IMR-90 (cell line): ENCODE results near the gene SPCS1. TPM values are rescaled to one million over a fixed set of nuclear protein-coding genes. Genes with fewer than 3 reads are reported as not detected.
A peak's percentile ranks its signal among the peaks of the same experiment; 100 is the strongest.

ENCODE experiments used
- ATAC-seq: fragments of 200-7000 bp; cut with Tn5 transposase; 2 replicates; pipeline ENCODE4 v1.9.1; 2020; ENCODE audit warnings: low read depth, mild to moderate bottlenecking, moderate library complexity
- BruUV-seq: library from RNA; stranded (reverse); fragments of 400-500 nt; replicated peaks from 2 replicates; lab custom pipeline; 2021; lab: Mats Ljungman, UMichigan
- CTCF ChIA-PET: fragments of 300-600 bp; formaldehyde crosslinking; extraction: SDS; loops from one replicate; lab custom pipeline; 2021; ENCODE audit warnings: antibody characterized with exemption; lab: Yijun Ruan, JAX
- POLR2A ChIA-PET: fragments of 300-600 bp; sonication (Branson Sonifier 250); formaldehyde crosslinking; loops from one replicate; lab custom pipeline; 2022; ENCODE audit warnings: antibody characterized with exemption; ENCODE audit not compliant: unreplicated experiment; lab: Charles Lee
- DNase-seq: peaks from one replicate; pipeline ENCODE4 v3.0.0; 2013
- H2AFZ ChIP-seq: replicated peaks from 2 replicates; pipeline ENCODE3; 2013; ENCODE audit warnings: low read length, mild to moderate bottlenecking; ENCODE audit not compliant: poor library complexity
- H2AK5ac ChIP-seq: 2 replicates; pipeline ENCODE4 v1.6.1; 2013; ENCODE audit warnings: low read depth, low read length, inconsistent platforms
- H2AK9ac ChIP-seq: replicated peaks from 2 replicates; pipeline ENCODE3; 2013; ENCODE audit warnings: mild to moderate bottlenecking, low read depth, low read length, moderate library complexity; ENCODE audit not compliant: poor library complexity
- H2BK120ac ChIP-seq: 2 replicates; pipeline ENCODE4 v1.6.1; 2013; ENCODE audit warnings: low read depth, low read length, inconsistent platforms
- H2BK15ac ChIP-seq: 3 replicates; pipeline ENCODE4 v1.6.1; 2013; ENCODE audit warnings: low read depth, low read length, inconsistent platforms
- H2BK20ac ChIP-seq: 2 replicates; pipeline ENCODE4 v1.6.1; 2013; ENCODE audit warnings: low read depth, mild to moderate bottlenecking, inconsistent platforms, low read length, moderate library complexity
- H2BK5ac ChIP-seq: 2 replicates; pipeline ENCODE4 v1.6.1; 2013; ENCODE audit warnings: mild to moderate bottlenecking, low read depth, low read length, inconsistent platforms; ENCODE audit not compliant: poor library complexity, severe bottlenecking
- H3K14ac ChIP-seq: replicated peaks from 2 replicates; pipeline ENCODE4 v1.6.1; 2013; ENCODE audit warnings: low read depth, low read length, inconsistent platforms
- H3K18ac ChIP-seq: 2 replicates; pipeline ENCODE4 v1.6.1; 2013; ENCODE audit warnings: low read depth, low read length, control low read depth
- H3K23ac ChIP-seq: 2 replicates; pipeline ENCODE4 v1.6.1; 2013; ENCODE audit warnings: low read depth, low read length, inconsistent platforms
- H3K27ac ChIP-seq: 2 replicates; pipeline ENCODE4 v1.5.1; 2013; ENCODE audit warnings: mild to moderate bottlenecking, control low read depth, low read length; ENCODE audit not compliant: insufficient read depth
- H3K27me3 ChIP-seq: 2 replicates; pipeline ENCODE4 v1.6.1; 2013; ENCODE audit warnings: low read length; ENCODE audit not compliant: control insufficient read depth, insufficient read depth
- H3K36me3 ChIP-seq: 2 replicates; pipeline ENCODE4 v1.6.1; 2013; ENCODE audit warnings: low read length, mixed read lengths; ENCODE audit not compliant: control insufficient read depth, insufficient read depth
- H3K4ac ChIP-seq: 2 replicates; pipeline ENCODE4 v1.6.1; 2013; ENCODE audit warnings: low read depth, low read length, inconsistent platforms
- H3K4me1 ChIP-seq: 2 replicates; pipeline ENCODE4 v1.6.1; 2013; ENCODE audit warnings: low read length, mixed read lengths; ENCODE audit not compliant: control insufficient read depth, insufficient read depth
- H3K4me2 ChIP-seq: 2 replicates; pipeline ENCODE4 v1.6.1; 2013; ENCODE audit warnings: low read depth, mild to moderate bottlenecking, control low read depth, low read length, moderate library complexity
- H3K4me3 ChIP-seq: 2 replicates; pipeline ENCODE4 v1.5.1; 2013; ENCODE audit warnings: low read depth, mild to moderate bottlenecking, control low read depth, low read length, moderate library complexity; ENCODE audit not compliant: insufficient read depth
- H3K56ac ChIP-seq: 2 replicates; pipeline ENCODE4 v1.6.1; 2013; ENCODE audit warnings: low read length, inconsistent platforms; ENCODE audit not compliant: insufficient read depth; ENCODE audit errors: extremely low read depth
- H3K79me1 ChIP-seq, 2 experiments: 2 replicates each; pipeline ENCODE4 v1.6.1; 2013; ENCODE audit warnings: low read length in 2 of 2, inconsistent platforms in 1 of 2, low read depth in 1 of 2
- H3K9ac ChIP-seq: 2 replicates; pipeline ENCODE4 v1.6.1; 2013; ENCODE audit warnings: low read depth, low read length, control low read depth
- H3K9me1 ChIP-seq: 2 replicates; pipeline ENCODE4 v1.6.1; 2013; ENCODE audit warnings: low read length, inconsistent platforms; ENCODE audit not compliant: insufficient read depth
- H3K9me3 ChIP-seq: 2 replicates; pipeline ENCODE4 v1.6.1; 2013; ENCODE audit warnings: low read length; ENCODE audit not compliant: control insufficient read depth, insufficient read depth
- H4K20me1 ChIP-seq: 2 replicates; pipeline ENCODE4 v1.6.1; 2013; ENCODE audit warnings: low read length, inconsistent platforms; ENCODE audit not compliant: insufficient read depth
- H4K5ac ChIP-seq: 2 replicates; pipeline ENCODE4 v1.6.1; 2013; ENCODE audit warnings: mild to moderate bottlenecking, low read depth, low read length, control low read depth
- H4K8ac ChIP-seq, 2 experiments: 2 replicates each; pipeline ENCODE4 v1.6.1; 2013; ENCODE audit warnings: low read depth in 2 of 2, low read length in 2 of 2, control low read depth in 1 of 2, inconsistent platforms in 1 of 2
- H4K91ac ChIP-seq: 2 replicates; pipeline ENCODE4 v1.6.1; 2013; ENCODE audit warnings: low read depth, low read length, inconsistent platforms; ENCODE audit not compliant: insufficient read depth
- CEBPB ChIP-seq: IDR thresholded peaks from 2 replicates; pipeline ENCODE4 v1.6.1; 2012; ENCODE audit warnings: low read depth, low read length, improper control_type of control experiment
- POLR2A ChIP-seq: IDR thresholded peaks from 2 replicates; pipeline ENCODE4 v1.6.1; 2012; ENCODE audit warnings: mild to moderate bottlenecking, low read depth, low read length
- RCOR1 ChIP-seq: IDR thresholded peaks from 2 replicates; pipeline ENCODE4 v1.6.1; 2012; ENCODE audit warnings: mild to moderate bottlenecking, low read length, improper control_type of control experiment; ENCODE audit not compliant: insufficient replicate concordance
- RFX5 ChIP-seq: IDR thresholded peaks from 2 replicates; pipeline ENCODE4 v1.8.0; 2012; ENCODE audit warnings: low read depth, mild to moderate bottlenecking, low read length, moderate library complexity
- WGBS, 2 experiments: methylation state at CpG; one replicate each; pipeline versions ENCODE4 v1.1.5 to v1.1.7; 2013; ENCODE audit warnings: missing lambda C conversion rate in 2 of 2; ENCODE audit not compliant: insufficient read length in 1 of 2; ENCODE audit errors: extremely low coverage in 2 of 2; 5-methylcytosine and 5-hydroxymethylcytosine counted together
- dilution Hi-C: fragments of 300-500 bp; cut with HindIII; formaldehyde crosslinking; loops from one replicate; pipeline ENCODE4 v1.14.3; 2018; ENCODE audit warnings: low sequenced_read_pairs; ENCODE audit not compliant: unreplicated experiment
- in situ Hi-C: fragments of 300-500 bp; cut with MboI; formaldehyde crosslinking; loops from 3 replicates; pipeline ENCODE4 v1.14.3; 2019; ENCODE audit warnings: low sequenced_read_pairs, inconsistent platforms, mixed read lengths
- intact Hi-C: fragments of 100-400 bp; cut with micrococcal nuclease; formaldehyde crosslinking; loops from 2 replicates; pipeline ENCODE4 v1.10.0; 2022
- polyA plus RNA-seq, 3 experiments: library from polyadenylated mRNA; depleted of rRNA; stranded (reverse); fragments of >200 nt; gene quantifications; 2 replicates each; pipeline ENCODE4 v1.2.3, GENCODE V29; 2012; ENCODE audit warnings: low replicate concordance in 1 of 3
- total RNA-seq: library from RNA; depleted of rRNA; stranded (reverse); fragments of >200 nt; gene quantifications from 2 replicates; pipeline ENCODE4 v1.2.3, GENCODE V29; 2012
- TF ChIP-seq, protein P1 (sequence below): conservative IDR thresholded peaks from 2 replicates; pipeline ENCODE4 v1.5.1; 2012; ENCODE audit warnings: mild to moderate bottlenecking, low read depth, low read length, improper control_type of control experiment

SPCS1 gene
- total and polyA plus RNA-seq, 2 of the 4 experiments (the other 2 are of a cell fraction): 50.5 to 124 TPM

DNA sequence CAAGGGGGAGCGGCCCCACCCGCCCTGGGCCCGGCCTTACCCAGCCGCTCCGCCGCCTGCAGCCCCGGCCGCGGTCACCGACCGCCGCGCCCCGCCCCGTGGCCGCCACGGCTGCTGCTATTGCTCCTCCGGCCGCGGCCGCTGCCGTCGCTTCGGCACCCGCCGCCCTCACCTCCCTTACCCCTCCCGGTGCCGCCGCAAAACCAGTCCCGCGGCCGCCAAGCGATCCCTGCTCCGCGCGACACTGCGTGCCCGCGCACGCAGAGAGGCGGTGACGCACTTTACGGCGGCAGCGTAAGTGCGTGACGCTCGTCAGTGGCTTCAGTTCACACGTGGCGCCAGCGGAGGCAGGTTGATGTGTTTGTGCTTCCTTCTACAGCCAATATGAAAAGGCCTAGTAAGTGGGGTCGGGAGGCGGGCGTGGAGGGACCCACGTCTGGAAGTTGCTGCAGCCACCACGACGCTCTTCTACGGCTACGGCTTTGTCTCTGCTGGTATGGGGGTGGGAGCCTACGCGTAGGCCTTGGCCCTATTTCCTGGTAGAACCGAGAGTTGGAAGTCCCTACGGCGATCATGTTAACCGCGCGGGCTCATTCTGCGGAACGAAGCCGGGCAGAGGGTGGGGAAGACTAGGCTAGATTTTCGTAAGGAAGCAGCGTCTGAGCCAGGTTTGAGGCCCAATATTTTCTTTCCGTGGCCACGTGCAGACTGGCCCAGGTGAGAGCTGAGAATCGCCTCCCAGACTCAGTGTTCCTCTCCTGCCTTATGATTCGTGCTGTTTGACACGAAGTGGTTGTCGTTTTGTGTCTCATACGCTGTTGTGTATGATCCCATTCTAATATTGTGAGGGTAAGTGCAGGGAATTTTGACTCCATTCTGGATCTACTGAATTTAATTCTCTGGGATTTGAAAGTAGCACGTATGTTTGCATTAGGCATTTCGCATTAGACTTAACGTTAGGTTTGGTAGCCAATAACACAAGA lies 19.9 kb upstream of the SPCS1 start, which contains the start of the genes GNL3 and PBRM1 (continued):
- TF ChIP-seq, protein P1, sequence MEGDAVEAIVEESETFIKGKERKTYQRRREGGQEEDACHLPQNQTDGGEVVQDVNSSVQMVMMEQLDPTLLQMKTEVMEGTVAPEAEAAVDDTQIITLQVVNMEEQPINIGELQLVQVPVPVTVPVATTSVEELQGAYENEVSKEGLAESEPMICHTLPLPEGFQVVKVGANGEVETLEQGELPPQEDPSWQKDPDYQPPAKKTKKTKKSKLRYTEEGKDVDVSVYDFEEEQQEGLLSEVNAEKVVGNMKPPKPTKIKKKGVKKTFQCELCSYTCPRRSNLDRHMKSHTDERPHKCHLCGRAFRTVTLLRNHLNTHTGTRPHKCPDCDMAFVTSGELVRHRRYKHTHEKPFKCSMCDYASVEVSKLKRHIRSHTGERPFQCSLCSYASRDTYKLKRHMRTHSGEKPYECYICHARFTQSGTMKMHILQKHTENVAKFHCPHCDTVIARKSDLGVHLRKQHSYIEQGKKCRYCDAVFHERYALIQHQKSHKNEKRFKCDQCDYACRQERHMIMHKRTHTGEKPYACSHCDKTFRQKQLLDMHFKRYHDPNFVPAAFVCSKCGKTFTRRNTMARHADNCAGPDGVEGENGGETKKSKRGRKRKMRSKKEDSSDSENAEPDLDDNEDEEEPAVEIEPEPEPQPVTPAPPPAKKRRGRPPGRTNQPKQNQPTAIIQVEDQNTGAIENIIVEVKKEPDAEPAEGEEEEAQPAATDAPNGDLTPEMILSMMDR: no peak
- peak; percentile 95 for TF ChIP-seq POLR2A

DNA sequence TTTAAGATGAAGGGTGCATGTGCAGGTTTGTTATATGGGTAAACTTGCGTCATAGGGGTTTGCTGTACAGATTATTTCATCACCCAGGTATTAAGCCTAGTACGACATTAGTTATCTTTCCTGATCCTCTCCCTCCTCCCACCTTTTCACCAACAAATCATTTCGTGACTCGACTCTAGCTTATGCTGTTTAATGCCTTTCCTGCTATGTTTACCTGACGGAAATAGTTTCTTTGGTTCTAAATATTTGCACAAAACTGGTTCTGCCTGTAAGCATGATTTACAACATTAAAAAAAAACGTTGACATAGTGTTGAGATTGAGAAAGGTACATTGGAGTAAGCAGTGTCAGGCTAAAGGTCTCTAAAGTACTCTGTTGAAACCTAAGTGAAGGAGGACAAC lies 17.6 kb upstream of the SPCS1 start:
- no TSS peak for BruUV-seq
- TF ChIP-seq RFX5 (no peak), RCOR1 (no peak), CEBPB (0 out of 2 replicates have a peak, but pooled peaks have one; percentile 9)
- DNase-seq: no peak
- Histone ChIP-seq H2BK5ac (no peak overlapping the region), H2BK20ac (no peak overlapping the region), H2AFZ (no peak overlapping the region), H3K79me1 (peaks cover 38 to 71% of the 10 kb centered on the region in 2 experiments), H3K4me1 (peaks cover 7% of the 10 kb centered on the region), H3K9me1 (peaks cover 3% of the 10 kb centered on the region), H3K23ac (no peak overlapping the region), H3K9me3 (no peaks in the 10 kb centered on the region), H3K4ac (no peak overlapping the region), H3K4me3 (no peak overlapping the region), H3K14ac (no peak overlapping the region), H4K91ac (no peak overlapping the region), H3K27ac (no peak overlapping the region), H4K5ac (no peak overlapping the region), H2AK9ac (no peak overlapping the region), H3K56ac (no peak overlapping the region), H2AK5ac (no peak overlapping the region), H3K27me3 (no peaks in the 10 kb centered on the region), H2BK15ac (no peak overlapping the region), H3K4me2 (no peak overlapping the region), H2BK120ac (no peak overlapping the region), H4K20me1 (peaks cover 16% of the 10 kb centered on the region; the same call in 1 of the 2 replicates), H3K36me3 (peaks cover 52% of the 10 kb centered on the region), H4K8ac (no peak overlapping the region), H3K9ac (no peak overlapping the region), H3K18ac (no peak overlapping the region)
- CTCF ChIA-PET: no interaction called here
- POLR2A ChIA-PET: no interaction called here
- dilution Hi-C loops: no loop called here
- in situ Hi-C loops: no loop called here
- intact Hi-C loops: no loop called here
- ATAC-seq: no peak
- 100% methylated on average over 3 of the region's 6 CpGs; no CpG with 5 or more reads in 1 of the 2 experiments for WGBS, 2 experiments
